Measurements from ENCODE around the gene DHX57.
A peak's percentile ranks its signal among the peaks of the same experiment; 100 is the strongest.

DHX57 gene

DNA sequence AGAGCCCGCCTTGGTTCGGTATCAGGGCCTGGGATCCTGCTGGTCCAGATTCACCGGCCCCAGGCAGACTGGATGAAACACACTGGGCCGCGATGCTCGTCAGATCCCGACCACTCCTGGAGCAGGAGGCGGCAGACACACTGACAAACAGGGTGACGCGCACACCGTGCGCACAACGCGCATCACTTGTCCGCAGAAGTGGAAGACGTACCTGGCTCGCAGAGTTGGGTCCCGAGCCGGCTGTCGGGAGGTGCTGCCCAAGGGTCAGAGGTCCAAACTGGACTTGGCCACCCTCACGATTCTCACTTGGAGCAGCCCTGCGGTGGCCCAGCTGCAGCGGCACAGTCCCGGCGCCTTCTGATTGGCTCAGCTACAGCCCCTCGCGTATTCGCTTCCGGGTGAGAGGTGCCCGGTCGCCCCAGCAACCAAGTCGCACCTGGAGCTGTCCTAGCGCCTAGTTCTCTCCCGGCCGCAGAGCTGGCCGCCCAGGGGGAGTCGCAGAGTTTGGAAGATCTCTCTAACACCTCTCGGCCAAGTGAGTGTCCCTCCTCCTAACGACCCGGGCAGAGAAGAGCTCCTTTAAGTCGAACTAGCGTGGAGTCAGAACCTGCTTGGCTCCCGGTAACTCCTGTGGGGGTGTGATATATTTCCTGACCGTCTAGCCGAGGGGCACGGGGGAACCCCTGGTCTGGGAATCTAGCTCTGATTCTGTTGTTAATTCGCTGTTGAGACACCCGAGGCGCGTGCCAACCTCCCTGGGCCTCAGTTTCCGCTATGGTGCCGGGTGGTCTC, at the start of gene DHX57, which contains the start of gene MORN2:
Gene DHX57 (minus strand): TSS at position 359 of the 792 bp plus-strand sequence. CDS start 7,529 bp downstream, outside the sequence.
Gene MORN2 (plus strand): TSS at position 401 of the 792 bp plus-strand sequence.
- DNase-seq, result peak; percentile 95

GRCh38 chr2:38922902-38923301, 47.2 kb upstream of the DHX57 start:
- DNase-seq, result no peak

GRCh38 chr2:38922389-38922788, 46.7 kb upstream of the DHX57 start:
- no peak for DNase-seq

DNA sequence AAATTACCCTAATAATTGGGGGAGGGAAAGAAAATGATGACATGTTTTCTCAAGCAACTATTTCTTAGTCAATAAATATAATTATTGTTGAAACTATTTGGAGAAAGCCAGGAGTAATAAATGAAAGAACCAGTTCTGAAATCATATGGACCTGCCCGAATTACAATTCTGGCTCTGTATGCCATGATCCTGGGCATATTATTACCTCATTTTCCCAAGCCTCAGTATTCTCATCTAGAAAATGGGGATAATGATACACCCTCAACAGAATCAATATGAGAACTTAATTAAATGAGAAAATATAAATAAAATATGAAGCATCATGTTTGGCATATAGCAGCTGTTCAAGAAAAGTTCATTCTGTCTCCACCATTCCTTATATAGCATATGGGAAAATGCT, 36.9 kb upstream of the DHX57 start:
- DNase-seq, result no peak

DNA sequence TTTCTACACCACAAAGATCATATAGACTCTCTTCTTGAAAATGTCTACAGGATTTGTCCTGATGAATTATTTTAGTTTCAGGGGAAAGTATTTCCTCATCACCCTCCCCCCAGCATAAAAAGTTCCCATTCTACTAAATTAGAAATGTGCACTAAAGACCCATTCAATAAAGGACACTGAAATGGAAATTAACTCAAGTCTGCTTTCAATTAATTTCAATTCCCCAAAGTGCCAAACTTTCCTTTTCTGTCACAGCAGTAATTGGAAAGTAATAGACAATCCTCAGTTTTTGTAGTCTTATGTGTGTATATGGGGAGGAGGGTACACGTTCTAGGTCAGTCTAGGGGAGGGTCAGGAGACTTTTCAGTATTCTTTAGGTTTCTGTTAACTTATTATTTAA, 35.5 kb upstream of the DHX57 start:
- no peak for DNase-seq

DNA sequence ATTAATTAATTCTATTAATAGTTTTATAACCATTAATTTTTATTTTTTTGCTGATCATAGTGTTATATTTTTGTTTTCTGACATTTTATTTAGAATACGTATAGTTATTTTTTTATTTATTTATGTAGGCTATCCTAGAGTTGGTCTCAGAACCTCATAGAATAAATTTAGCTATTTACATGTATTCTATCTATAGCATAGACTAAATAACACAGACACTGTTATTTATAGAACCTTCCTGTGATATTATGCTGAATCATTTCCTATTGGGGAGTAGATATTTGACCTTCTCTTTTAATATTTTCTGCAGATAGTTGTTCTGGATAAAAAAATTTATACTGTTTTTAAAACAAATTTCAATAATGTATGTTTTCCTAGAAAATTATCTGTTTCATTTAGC, 34.1 kb upstream of the DHX57 start:
- no peak for DNase-seq

GRCh38 chr2:38907743-38908562, 32.2 kb upstream of the DHX57 start:
- DNase-seq, result no peak

GRCh38 chr2:38907242-38907641, 31.5 kb upstream of the DHX57 start:
- no peak for DNase-seq

DNA sequence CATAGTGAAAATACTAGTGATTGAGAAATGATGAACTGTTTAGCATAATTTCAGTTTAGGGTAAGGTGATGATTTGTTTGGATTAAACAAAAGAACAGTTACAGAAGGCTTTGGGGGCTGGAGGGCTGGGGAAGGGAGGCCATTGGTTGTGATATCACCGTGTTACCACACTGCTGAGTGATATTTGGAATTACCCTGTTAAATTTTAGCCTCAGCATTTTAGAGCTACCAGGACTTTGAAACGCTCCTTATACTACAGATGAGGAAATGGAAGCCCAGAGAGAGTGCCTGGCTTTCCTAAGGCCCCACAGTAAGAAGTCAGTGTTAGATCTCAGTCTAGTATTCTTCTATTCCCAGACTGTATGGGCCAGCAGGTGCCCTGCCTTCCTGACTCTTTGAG, 29.5 kb upstream of the DHX57 start:
- no peak for DNase-seq

GRCh38 chr2:38900726-38901125, 25.0 kb upstream of the DHX57 start:
- DNase-seq, result no peak

- no peak for DNase-seq
Measured at GRCh38 chr2:38898256-38898655, 22.5 kb upstream of the DHX57 start.

- no peak for DNase-seq
Measured at GRCh38 chr2:38892819-38893218, 17.1 kb upstream of the DHX57 start.

- DNase-seq, result no peak
Measured at GRCh38 chr2:38889575-38889974, 13.8 kb upstream of the DHX57 start, which contains the start of gene ARHGEF33. Gene ARHGEF33 (plus strand): TSS chr2:38889875. CDS start chr2:38919448, 29,573 bp downstream.

- no peak for DNase-seq
Measured at GRCh38 chr2:38889045-38889444, 13.3 kb upstream of the DHX57 start.

DNA sequence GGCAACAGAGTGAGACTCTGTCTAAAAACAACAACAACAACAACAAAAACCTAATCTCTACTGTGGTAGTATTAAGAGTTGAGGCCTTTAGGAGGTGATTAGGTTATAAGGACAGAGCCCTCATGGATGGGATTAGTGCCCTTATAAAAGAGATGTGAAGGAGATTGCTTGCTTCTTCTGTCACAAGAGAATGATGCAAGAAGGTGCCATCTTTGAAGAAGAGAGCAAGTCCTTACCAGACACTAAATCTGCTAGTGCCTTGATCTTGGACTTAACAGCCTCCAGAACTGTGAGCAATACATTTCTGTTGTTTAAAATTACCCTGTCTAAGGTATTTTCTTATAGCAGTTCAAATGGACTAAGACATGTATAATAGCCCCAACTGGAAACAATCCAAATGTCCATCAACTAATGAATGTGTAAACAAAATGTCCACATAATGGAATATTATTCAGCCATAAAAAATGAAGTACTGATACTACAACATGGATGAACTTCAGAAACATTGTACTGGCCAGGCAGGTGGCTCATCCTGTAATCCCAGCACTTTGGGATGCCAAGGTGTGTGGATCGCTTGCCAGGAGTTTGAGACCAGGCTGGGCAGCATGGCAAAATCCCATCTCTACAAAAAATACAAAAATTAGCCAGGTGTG, 12.3 kb upstream of the DHX57 start:
- no peak for DNase-seq

GRCh38 chr2:38887347-38887746, 11.6 kb upstream of the DHX57 start:
- DNase-seq, result no peak

GRCh38 chr2:38886063-38886462, 10.3 kb upstream of the DHX57 start:
- no peak for DNase-seq

- DNase-seq, result no peak
Measured at GRCh38 chr2:38876407-38876806, 673 bp upstream of the DHX57 start.

- no peak for DNase-seq
Measured at GRCh38 chr2:38875227-38875575, 533 bp downstream of the DHX57 start.

DNA sequence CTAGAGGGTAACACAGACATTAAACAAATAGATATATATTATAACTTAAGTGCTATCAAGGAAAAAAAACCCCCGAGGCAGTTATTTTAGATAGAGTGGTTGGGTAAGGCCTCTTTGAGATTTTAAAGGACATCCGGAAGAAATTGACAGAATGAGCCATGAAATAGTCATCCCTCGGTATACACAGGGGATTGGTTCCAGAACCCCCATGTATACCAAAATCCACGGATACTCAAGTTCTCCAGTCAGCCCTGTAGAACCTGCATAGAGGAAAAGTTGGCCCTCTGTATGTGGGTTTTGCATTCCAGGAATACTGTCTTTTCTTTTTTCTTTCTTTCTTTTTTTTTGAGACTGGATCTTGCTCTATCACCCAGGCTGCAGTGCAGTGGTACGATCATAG, 2.0 kb downstream of the DHX57 start:
- DNase-seq, result no peak

DNA sequence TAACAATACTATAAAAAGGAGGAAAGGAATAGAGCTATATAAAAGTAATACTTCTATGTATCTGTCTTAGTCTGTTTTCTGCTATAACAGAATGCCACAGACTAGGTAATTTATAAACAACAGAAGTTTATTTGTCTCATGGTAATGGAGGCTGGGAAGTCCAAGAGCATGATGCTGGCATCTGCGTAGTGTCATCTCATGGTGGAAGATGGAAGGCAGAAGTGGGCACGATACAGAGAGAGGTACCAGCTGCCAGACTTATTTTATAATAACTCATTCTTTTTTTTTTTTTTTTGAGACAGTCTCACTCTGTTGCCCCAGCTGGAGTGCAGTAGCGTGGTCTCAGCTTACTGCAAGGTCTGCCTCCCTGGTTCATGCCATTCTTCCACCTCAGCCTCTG, 4.3 kb downstream of the DHX57 start:
- no peak for DNase-seq

GRCh38 chr2:38866773-38867443, 8.8 kb downstream of the DHX57 start:
- no peak for DNase-seq

All from eye (tissue), 1 donor.